GM15510 (cell line): ENCODE measurements around the gene MACROD1.

ENCODE experiments used
- POLR2A ChIP-seq: IDR thresholded peaks from 3 replicates; pipeline ENCODE4 v1.6.1; 2011; ENCODE audit warnings: borderline replicate concordance; ENCODE audit not compliant: insufficient read length; ENCODE audit errors: extremely low read depth

The MACROD1 gene

GRCh38 chr11:64103277-64103985 lies 62.5 kb downstream of the MACROD1 start:
- no peak for TF ChIP-seq POLR2A

- no peak for TF ChIP-seq POLR2A
Observed at GRCh38 chr11:64102005-64102738, 63.7 kb downstream of the MACROD1 start.

- no peak for TF ChIP-seq POLR2A
Observed at GRCh38 chr11:64101461-64101860, 64.5 kb downstream of the MACROD1 start.

- TF ChIP-seq POLR2A, result no peak
Observed at GRCh38 chr11:64100782-64101353, 65.0 kb downstream of the MACROD1 start.

GRCh38 chr11:64100360-64100759 lies 65.6 kb downstream of the MACROD1 start:
- no peak for TF ChIP-seq POLR2A

GRCh38 chr11:64099436-64099835 lies 66.5 kb downstream of the MACROD1 start:
- no peak for TF ChIP-seq POLR2A

- TF ChIP-seq POLR2A, result no peak
Observed at GRCh38 chr11:64098318-64098831, 67.5 kb downstream of the MACROD1 start.

GRCh38 chr11:64097468-64098317 lies 68.2 kb downstream of the MACROD1 start:
- no peak for TF ChIP-seq POLR2A

- no peak for TF ChIP-seq POLR2A
Observed at GRCh38 chr11:64096835-64097234, 69.1 kb downstream of the MACROD1 start.

GRCh38 chr11:64095949-64096348 lies 70.0 kb downstream of the MACROD1 start:
- no peak for TF ChIP-seq POLR2A

GRCh38 chr11:64095273-64095817 lies 70.6 kb downstream of the MACROD1 start:
- no peak for TF ChIP-seq POLR2A

- TF ChIP-seq POLR2A, result no peak
Observed at GRCh38 chr11:64094463-64095260, 71.3 kb downstream of the MACROD1 start.

- no peak for TF ChIP-seq POLR2A
Observed at GRCh38 chr11:64093233-64094039, 72.5 kb downstream of the MACROD1 start.

- no peak for TF ChIP-seq POLR2A
Observed at GRCh38 chr11:64092761-64093136, 73.2 kb downstream of the MACROD1 start.
